ENCODE results near the gene EFS.
"Not testable (repeated sequence)": the region's sequence is repeated elsewhere in the genome, so short reads cannot be mapped to it uniquely, and the experiment has no call there.

The EFS gene

DNA sequence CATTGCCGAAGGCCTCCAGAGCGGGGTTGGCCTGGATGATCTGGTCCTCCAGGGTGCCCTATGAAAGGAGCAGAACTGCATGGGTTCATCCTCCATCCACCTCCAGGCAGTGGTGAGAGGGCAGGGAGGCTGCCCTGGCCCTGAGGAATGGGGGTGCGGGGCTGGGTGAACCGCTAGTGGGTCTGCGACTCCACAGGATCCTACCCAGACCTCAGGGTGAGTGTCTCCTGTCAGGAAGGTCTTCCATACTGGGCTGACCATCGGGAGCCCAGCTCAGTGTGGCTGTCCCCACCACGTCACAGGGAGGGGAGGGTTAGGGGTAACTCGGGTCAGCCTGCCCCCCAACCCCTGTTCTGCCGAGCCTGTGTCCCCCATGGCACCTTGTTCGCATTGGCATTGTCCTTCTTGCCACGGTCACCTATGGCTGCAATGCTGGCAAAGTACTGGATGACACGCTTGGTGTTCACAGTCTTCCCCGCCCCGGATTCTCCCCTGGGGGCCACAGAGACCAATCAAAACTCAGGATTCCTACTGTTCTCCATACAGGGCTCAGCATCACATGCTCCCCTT is 39.4 kb upstream of the EFS start:
- TF ChIP-seq ZNF274 (IDR thresholded peaks at IDR 0.05; ENCODE audit: low read depth, low read length): no peak
- no peak overlapping the region for H3K4me3 ChIP-seq (ENCODE audit: low read length)

DNA sequence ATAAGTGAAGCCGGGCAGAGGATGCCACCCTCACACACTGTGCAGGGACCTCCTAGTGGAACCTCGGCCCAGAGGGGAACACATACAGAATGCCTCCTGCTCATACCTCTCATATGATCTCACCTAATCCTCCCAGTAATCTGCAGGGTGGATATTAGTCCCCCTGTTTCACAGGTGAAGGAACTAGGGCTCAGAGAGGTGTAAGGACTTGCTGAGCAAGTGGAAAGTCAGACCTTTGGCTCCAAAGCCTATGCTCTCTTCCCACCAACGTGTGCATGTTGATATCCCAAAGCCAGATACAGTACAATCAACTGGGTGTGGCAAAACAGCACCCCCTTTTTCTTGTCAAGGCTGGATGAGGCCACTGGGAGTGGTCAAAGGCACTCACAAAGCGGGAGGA is 38.9 kb upstream of the EFS start:
- TF ChIP-seq ZNF274 (IDR thresholded peaks at IDR 0.05; ENCODE audit: low read depth, low read length): no peak
- no peak overlapping the region for H3K4me3 ChIP-seq (ENCODE audit: low read length)

DNA sequence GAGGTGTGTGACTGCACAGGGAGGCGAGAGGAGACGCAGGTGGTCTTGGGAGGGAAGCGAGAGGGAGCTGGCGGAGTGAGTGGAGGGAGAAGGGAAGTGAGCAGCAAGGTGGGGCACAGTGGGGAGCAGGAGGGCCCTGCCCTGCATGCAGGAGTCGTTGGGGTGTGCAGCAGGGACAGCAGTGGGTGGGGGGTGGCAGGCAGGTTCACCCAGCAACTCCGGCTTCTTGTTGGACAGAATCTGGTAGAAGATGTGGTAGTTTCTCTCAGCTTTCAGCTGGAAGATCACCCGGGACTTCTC is 38.1 kb upstream of the EFS start:
- TF ChIP-seq ZNF274 (IDR thresholded peaks at IDR 0.05; ENCODE audit: low read depth, low read length): no peak

GRCh38 chr14:23402296-23403138 is 37.5 kb upstream of the EFS start:
- no peak for TF ChIP-seq ZNF274 (IDR thresholded peaks at IDR 0.05; ENCODE audit: low read depth, low read length)
- H3K4me3 ChIP-seq (ENCODE audit: low read length): no peak overlapping the region

More for the DNA sequence above, 38.1 kb upstream of the EFS start:
- H3K4me3 ChIP-seq (ENCODE audit: low read length): no peak overlapping the region

DNA sequence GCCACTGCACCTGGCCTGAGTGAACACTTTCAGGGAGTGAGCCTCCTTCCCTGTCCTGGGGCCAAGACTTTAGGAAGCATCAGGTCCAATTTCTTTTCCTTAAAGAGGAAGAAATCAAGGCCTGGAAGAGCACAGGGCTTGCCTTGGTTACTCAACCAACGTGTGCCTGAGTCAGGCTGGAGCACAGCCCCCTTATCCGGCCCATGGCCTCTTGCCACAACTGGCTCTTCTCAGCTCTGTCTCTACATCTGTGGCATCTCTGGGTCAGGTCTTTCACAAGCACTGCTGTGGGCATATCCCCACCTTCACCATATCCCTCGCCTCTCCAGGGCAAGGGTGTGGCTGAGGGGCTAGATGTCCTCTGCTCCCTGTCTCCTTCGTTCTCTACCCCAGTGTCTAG is 36.3 kb upstream of the EFS start:
- no peak overlapping the region for H3K4me3 ChIP-seq (ENCODE audit: low read length)
- TF ChIP-seq ZNF274 (IDR thresholded peaks at IDR 0.05; ENCODE audit: low read depth, low read length): no peak

DNA sequence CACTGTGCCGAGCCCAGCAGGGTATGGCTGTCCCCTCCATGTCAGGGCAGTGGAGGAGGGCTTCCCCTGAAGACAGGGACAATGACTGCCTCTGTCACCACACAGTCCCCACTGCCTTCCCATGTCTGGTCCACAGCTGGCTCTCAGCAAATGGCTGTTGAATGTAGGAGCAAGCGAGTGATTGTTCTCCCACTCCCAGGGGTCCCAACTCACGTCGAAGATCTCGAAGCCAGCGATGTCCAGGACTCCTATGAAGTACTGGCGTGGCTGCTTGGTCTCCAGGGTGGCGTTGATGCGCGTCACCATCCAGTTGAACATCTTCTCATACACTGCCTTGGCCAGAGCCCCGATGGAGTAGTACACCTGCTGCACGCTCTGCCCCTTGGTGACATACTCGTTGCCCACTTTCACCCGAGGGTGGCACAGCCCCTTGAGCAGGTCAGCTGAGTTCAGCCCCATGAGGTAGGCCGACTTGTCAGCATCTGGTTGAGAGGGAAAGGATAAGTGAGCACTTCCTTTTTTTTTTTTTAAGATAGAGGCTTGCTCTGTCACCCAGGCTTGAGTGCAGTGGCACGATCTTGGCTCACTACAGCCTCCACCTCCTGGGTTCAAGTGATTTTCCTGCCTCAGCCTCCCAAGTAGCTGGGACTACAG is 35.7 kb upstream of the EFS start:
- H3K4me3 ChIP-seq (ENCODE audit: low read length): not testable (repeated sequence)

DNA sequence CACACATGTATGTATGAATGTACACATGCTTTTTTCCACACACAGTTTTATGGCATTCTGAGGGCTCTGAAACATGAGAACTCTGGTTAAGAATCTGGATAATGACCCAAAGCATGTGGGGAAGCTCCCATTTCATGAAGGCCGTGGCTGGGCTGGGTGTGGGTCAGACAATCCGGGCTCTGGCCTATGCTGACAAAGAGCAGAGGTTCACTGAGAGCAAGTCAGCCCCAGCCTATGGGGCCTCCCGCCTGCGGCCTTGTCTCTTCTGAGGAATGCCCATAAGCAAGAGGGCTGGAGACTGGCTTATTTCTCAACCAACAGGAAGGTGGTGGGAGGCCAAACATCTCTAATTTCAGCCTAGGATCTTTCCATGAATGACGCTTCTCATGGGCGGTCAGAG is 34.6 kb upstream of the EFS start:
- no peak for TF ChIP-seq ZNF274 (IDR thresholded peaks at IDR 0.05; ENCODE audit: low read depth, low read length)
- no peak overlapping the region for H3K4me3 ChIP-seq (ENCODE audit: low read length)

DNA sequence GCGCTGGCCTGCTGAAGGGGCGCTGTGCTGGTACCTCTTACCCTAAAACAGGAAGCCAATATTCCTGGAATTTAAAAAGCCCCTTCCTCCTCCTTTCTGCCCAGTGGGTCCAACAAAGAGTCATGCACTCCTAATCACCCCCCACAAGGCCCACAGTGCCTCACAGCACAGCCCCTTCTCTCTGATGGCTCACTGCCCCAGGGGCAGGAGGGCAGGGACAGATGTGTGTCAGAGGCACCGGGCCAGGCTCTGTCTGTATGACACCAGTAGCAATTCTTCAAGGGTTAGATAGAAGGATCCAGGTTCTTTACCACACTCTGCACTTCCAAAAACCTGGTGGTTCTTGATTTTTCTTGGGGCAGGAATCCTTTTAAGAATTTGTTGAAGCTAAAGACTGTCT is 34.2 kb upstream of the EFS start:
- no peak for TF ChIP-seq ZNF274 (IDR thresholded peaks at IDR 0.05; ENCODE audit: low read depth, low read length)
- no peak overlapping the region for H3K4me3 ChIP-seq (ENCODE audit: low read length)

- H3K4me3 ChIP-seq (ENCODE audit: low read length): no peak overlapping the region
- TF ChIP-seq ZNF274 (IDR thresholded peaks at IDR 0.05; ENCODE audit: low read depth, low read length): no peak
These were observed 33.4 kb upstream of the EFS start for GRCh38 chr14:23398348-23398747.

- no peak for TF ChIP-seq ZNF274 (IDR thresholded peaks at IDR 0.05; ENCODE audit: low read depth, low read length)
- H3K4me3 ChIP-seq (ENCODE audit: low read length): no peak overlapping the region
These were observed 31.9 kb upstream of the EFS start for GRCh38 chr14:23396781-23397407.

GRCh38 chr14:23396126-23396525 is 31.2 kb upstream of the EFS start:
- TF ChIP-seq ZNF274 (IDR thresholded peaks at IDR 0.05; ENCODE audit: low read depth, low read length): no peak
- H3K4me3 ChIP-seq (ENCODE audit: low read length): no peak overlapping the region

DNA sequence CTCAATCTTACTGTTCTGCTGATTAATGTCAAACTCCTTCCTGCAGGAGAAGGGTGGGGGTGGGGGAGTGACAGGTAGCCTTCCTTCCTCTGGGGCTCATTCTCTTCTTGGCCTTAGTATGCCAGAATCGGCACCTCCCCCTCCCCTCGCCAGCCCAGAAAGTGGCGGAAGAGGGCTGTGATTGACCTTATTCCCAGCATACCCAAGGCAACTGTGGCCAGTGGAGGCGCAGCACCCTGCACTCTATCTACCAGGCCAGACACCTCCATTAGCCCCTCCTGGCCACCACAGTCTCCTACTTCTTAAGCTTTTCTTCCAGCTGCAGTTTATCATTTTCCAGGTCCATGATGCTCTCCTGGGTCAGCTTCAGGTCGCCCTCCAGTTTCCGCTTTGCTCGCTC is 27.6 kb upstream of the EFS start:
- no peak overlapping the region for H3K4me3 ChIP-seq (ENCODE audit: low read length)
- TF ChIP-seq ZNF274 (IDR thresholded peaks at IDR 0.05; ENCODE audit: low read depth, low read length): no peak

- not testable (repeated sequence) for H3K4me3 ChIP-seq (ENCODE audit: low read length)
These were observed 24.9 kb upstream of the EFS start for GRCh38 chr14:23389871-23390270.

GRCh38 chr14:23389396-23389795 is 24.4 kb upstream of the EFS start:
- TF ChIP-seq ZNF274 (IDR thresholded peaks at IDR 0.05; ENCODE audit: low read depth, low read length): no peak
- H3K4me3 ChIP-seq (ENCODE audit: low read length): no peak overlapping the region

DNA sequence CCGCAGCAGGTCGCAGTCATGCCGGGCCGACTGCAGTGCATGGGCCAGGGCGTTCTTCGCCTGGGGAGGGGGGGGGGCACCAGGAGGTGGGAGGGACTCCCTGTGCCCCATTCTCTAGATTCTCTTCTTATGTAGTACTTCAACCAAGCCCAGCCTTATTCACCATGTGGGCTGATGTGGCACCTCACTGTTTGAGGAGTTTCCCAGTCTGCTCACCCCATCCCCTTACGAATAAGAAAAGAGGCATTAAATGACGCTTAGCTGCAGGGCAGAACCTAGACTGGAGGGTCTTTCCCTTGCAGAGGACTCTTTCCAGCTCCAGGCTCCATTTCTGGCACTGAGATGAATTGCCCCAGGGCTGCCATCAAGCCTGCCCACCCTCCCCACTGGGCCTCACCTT is 24.0 kb upstream of the EFS start:
- no peak for TF ChIP-seq ZNF274 (IDR thresholded peaks at IDR 0.05; ENCODE audit: low read depth, low read length)
- no peak overlapping the region for H3K4me3 ChIP-seq (ENCODE audit: low read length)

Data from GM08714 (cell line).